Tibial nerve (tissue), 4 donors: ENCODE data around the gene IQSEC3.

Source experiments
- CTCF ChIP-seq, 5 experiments: fragments of 200-600 bp in 3 of 5; fragments of 450-650 bp in 2 of 5; sonication (generic) in 3 of 5; IDR thresholded peaks; one replicate each; pipeline ENCODE4 v1.5.1; 2016 to 2019; ENCODE audit warnings: antibody characterized with exemption in 5 of 5, mild to moderate bottlenecking in 3 of 5, moderate library complexity in 2 of 5
- EP300 ChIP-seq, 2 donors: sonication (generic); formaldehyde crosslinking; IDR thresholded peaks; one replicate each; pipeline ENCODE4 v1.6.1; 2017; ENCODE audit warnings: antibody characterized with exemption in 2 of 2, mild to moderate bottlenecking in 1 of 2
- POLR2A ChIP-seq, 2 donors: fragments of 450-650 bp; IDR thresholded peaks; one replicate each; pipeline ENCODE4 v1.6.1; 2017; ENCODE audit warnings: antibody characterized with exemption in 2 of 2, mild to moderate bottlenecking in 2 of 2, moderate library complexity in 2 of 2

GRCh38 chr12:175759-176158 is 109.2 kb downstream of the IQSEC3 start:
- TF ChIP-seq POLR2A (IDR thresholded peaks at IDR 0.05), result no peak
- no peak for TF ChIP-seq CTCF (IDR thresholded peaks at IDR 0.05)
- no peak for TF ChIP-seq EP300 (IDR thresholded peaks at IDR 0.05)
